ENCODE results near the gene WDR4.
"Not testable (repeated sequence)": the region's sequence is repeated elsewhere in the genome, so short reads cannot be mapped to it uniquely, and the experiment has no call there.

Gene WDR4

GRCh38 chr21:42851812-42852665 is 27.3 kb downstream of the WDR4 start:
- Histone ChIP-seq H3K9ac (ENCODE audit: insufficient read length, low read depth) (no peak overlapping the region), H3K9me3 (ENCODE audit: insufficient read depth, low read length) (no peaks in the 10 kb centered on the region), H3K27me3 (ENCODE audit: insufficient read depth, insufficient read length) (no peaks in the 10 kb centered on the region), H3K36me3 (ENCODE audit: insufficient read depth, insufficient read length, low read length) (peaks cover 96% of the 10 kb centered on the region), H3K4me3 (ENCODE audit: insufficient read length, low read depth) (no peak overlapping the region), H3K4me1 (ENCODE audit: insufficient read depth, insufficient read length) (peaks cover 2% of the 10 kb centered on the region)
- TF ChIP-seq ZNF274 (IDR thresholded peaks at IDR 0.05; ENCODE audit: low read depth, low read length) (no peak), YY1 (IDR thresholded peaks at IDR 0.05; ENCODE audit: insufficient read depth, insufficient read length) (no peak)
- DNase-seq (ENCODE audit: low read depth, low spot score), result no peak

- DNase-seq (ENCODE audit: low read depth, low spot score), result no peak
- TF ChIP-seq ZNF274 (IDR thresholded peaks at IDR 0.05; ENCODE audit: low read depth, low read length), result no peak
- no peak for TF ChIP-seq YY1 (IDR thresholded peaks at IDR 0.05; ENCODE audit: insufficient read depth, insufficient read length)
- no peak for TF ChIP-seq SUZ12 (IDR thresholded peaks at IDR 0.05; ENCODE audit: extremely low read depth, insufficient read depth, insufficient read length)
- H3K4me3 ChIP-seq (ENCODE audit: insufficient read length, low read depth), result no peak overlapping the region
- no peaks in the 10 kb centered on the region for H3K27me3 ChIP-seq (ENCODE audit: insufficient read depth, insufficient read length)
- H3K4me1 ChIP-seq (ENCODE audit: insufficient read depth, insufficient read length), result peaks cover 2% of the 10 kb centered on the region
- H3K9me3 ChIP-seq (ENCODE audit: insufficient read depth, low read length), result no peaks in the 10 kb centered on the region
- H3K9ac ChIP-seq (ENCODE audit: insufficient read length, low read depth), result no peak overlapping the region
- peaks cover 95% of the 10 kb centered on the region for H3K36me3 ChIP-seq (ENCODE audit: insufficient read depth, insufficient read length, low read length)
Observed at GRCh38 chr21:42850866-42851391, 28.4 kb downstream of the WDR4 start.

GRCh38 chr21:42850463-42850862 is 28.9 kb downstream of the WDR4 start:
- TF ChIP-seq SUZ12 (IDR thresholded peaks at IDR 0.05; ENCODE audit: extremely low read depth, insufficient read depth, insufficient read length) (no peak), YY1 (IDR thresholded peaks at IDR 0.05; ENCODE audit: insufficient read depth, insufficient read length) (no peak), ZNF274 (IDR thresholded peaks at IDR 0.05; ENCODE audit: low read depth, low read length) (no peak)
- Histone ChIP-seq H3K36me3 (ENCODE audit: insufficient read depth, insufficient read length, low read length) (peaks cover 95% of the 10 kb centered on the region), H3K27me3 (ENCODE audit: insufficient read depth, insufficient read length) (no peaks in the 10 kb centered on the region)

DNA sequence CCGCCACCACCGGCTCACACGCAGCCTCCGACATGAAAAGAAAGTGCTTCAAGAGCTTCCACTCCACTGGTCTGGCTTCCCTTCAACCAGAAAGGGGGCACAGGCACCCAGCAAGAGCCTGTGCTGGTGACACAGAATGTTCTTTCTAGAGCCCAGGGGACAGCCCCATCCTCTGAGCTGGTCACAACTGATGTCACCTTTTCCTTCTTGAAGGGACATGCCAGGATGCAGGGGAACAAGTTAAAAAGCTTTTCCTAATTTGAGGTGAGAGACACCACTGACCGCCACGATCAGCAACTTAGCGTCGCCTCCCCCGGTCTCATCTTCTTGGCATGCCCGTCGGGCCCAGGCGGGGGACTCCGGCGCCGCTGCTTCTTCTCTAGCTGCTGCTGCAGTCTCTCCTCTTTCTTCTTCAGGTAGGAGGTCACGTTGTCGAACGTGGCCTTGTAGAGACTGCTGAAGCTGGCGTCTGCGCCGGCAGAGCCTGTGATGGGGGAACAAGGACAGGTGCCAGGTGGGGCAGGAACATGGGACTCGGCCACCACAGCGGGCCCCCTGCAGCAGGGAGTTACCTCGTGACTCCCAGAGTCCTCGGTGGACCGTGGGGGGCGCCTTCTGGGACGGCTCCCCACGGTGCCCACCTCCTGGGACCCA is 29.5 kb downstream of the WDR4 start:
- H3K4me3 ChIP-seq (ENCODE audit: insufficient read length, low read depth), result no peak overlapping the region
- H3K27me3 ChIP-seq (ENCODE audit: insufficient read depth, insufficient read length), result no peaks in the 10 kb centered on the region
- peaks cover 95% of the 10 kb centered on the region for H3K36me3 ChIP-seq (ENCODE audit: insufficient read depth, insufficient read length, low read length)
- H3K9me3 ChIP-seq (ENCODE audit: insufficient read depth, low read length), result no peaks in the 10 kb centered on the region
- H3K4me1 ChIP-seq (ENCODE audit: insufficient read depth, insufficient read length), result peaks cover 3% of the 10 kb centered on the region
- no peak for TF ChIP-seq SUZ12 (IDR thresholded peaks at IDR 0.05; ENCODE audit: extremely low read depth, insufficient read depth, insufficient read length)
- TF ChIP-seq YY1 (IDR thresholded peaks at IDR 0.05; ENCODE audit: insufficient read depth, insufficient read length), result no peak
- no peak for TF ChIP-seq ZNF274 (IDR thresholded peaks at IDR 0.05; ENCODE audit: low read depth, low read length)
- DNase-seq (ENCODE audit: low read depth, low spot score), result no peak
- H3K9ac ChIP-seq (ENCODE audit: insufficient read length, low read depth), result no peak overlapping the region

More at GRCh38 chr21:42850463-42850862, 28.9 kb downstream of the WDR4 start:
- Histone ChIP-seq H3K4me3 (ENCODE audit: insufficient read length, low read depth) (no peak overlapping the region), H3K4me1 (ENCODE audit: insufficient read depth, insufficient read length) (peaks cover 2% of the 10 kb centered on the region), H3K9ac (ENCODE audit: insufficient read length, low read depth) (no peak overlapping the region), H3K9me3 (ENCODE audit: insufficient read depth, low read length) (no peaks in the 10 kb centered on the region)
- no peak for DNase-seq (ENCODE audit: low read depth, low spot score)

DNA sequence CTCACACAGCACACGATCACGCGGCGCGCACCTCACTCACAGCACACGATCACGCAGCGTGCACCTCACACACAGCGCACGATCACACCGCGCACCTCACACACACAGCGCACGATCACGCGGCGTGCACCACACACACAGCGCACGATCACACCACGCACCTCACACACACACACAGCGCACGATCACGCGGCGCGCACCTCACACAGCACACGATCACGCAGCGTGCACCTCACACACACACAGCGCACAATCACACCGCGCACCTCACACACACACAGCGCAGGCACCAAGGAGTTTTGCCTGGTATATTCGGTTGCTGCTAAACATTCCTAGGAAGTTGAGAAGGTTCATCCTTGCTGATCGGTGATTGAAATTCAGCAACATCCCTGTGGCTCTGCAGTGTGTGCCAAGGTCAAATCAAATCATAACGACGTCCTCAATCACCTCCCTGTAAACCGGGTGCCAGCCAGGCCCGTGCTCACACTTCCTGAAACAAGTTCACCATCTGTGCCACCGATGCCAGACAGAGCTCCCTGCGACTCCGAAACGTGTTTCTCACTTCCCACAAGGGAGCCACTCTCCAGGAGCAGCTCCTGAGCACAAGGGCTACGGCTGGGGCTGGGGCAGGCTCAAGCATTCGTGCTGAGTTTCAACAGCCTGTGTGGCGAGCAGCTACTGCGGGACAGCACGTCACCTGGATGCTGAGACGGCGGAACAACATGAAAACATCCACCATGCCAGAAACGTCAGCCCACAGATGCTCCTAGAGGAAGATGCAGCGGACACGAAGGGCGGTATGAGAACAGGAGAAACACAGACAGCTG is 30.2 kb downstream of the WDR4 start:
- Histone ChIP-seq H3K9ac (ENCODE audit: insufficient read length, low read depth) (no peak overlapping the region), H3K27me3 (ENCODE audit: insufficient read depth, insufficient read length) (no peaks in the 10 kb centered on the region), H3K4me1 (ENCODE audit: insufficient read depth, insufficient read length) (peaks cover 6% of the 10 kb centered on the region), H3K9me3 (ENCODE audit: insufficient read depth, low read length) (no peaks in the 10 kb centered on the region), H3K36me3 (ENCODE audit: insufficient read depth, insufficient read length, low read length) (peaks cover 95% of the 10 kb centered on the region), H3K4me3 (ENCODE audit: insufficient read length, low read depth) (no peak overlapping the region)
- TF ChIP-seq SUZ12 (IDR thresholded peaks at IDR 0.05; ENCODE audit: extremely low read depth, insufficient read depth, insufficient read length) (no peak), YY1 (IDR thresholded peaks at IDR 0.05; ENCODE audit: insufficient read depth, insufficient read length) (no peak), ZNF274 (IDR thresholded peaks at IDR 0.05; ENCODE audit: low read depth, low read length) (no peak)
- DNase-seq (ENCODE audit: low read depth, low spot score), result no peak

- DNase-seq (ENCODE audit: low read depth, low spot score); H3K27me3 ChIP-seq (ENCODE audit: insufficient read depth, insufficient read length); H3K4me1 ChIP-seq (ENCODE audit: insufficient read depth, insufficient read length); H3K9ac ChIP-seq (ENCODE audit: insufficient read length, low read depth); H3K9me3 ChIP-seq (ENCODE audit: insufficient read depth, low read length); H3K4me3 ChIP-seq (ENCODE audit: insufficient read length, low read depth): not testable (repeated sequence)
- H3K36me3 ChIP-seq (ENCODE audit: insufficient read depth, insufficient read length, low read length), result peaks cover 93% of the 10 kb centered on the region
Observed at GRCh38 chr21:42848144-42848931, 31.0 kb downstream of the WDR4 start.
